Stimulated activated CD8-positive, alpha-beta memory T cell treated with anti-CD3 and anti-CD28 coated beads, Interleukin-12 subunit alpha, Interleukin-12 subunit beta, amount 100 ng/mL, for 4 hours (primary cell): Measurements from ENCODE around the gene TMEM88.

Source experiments
- DNase-seq: peaks from one replicate; pipeline ENCODE4 v3.0.0-alpha.2; 2020; ENCODE audit warnings: low read depth

TMEM88 gene

DNA sequence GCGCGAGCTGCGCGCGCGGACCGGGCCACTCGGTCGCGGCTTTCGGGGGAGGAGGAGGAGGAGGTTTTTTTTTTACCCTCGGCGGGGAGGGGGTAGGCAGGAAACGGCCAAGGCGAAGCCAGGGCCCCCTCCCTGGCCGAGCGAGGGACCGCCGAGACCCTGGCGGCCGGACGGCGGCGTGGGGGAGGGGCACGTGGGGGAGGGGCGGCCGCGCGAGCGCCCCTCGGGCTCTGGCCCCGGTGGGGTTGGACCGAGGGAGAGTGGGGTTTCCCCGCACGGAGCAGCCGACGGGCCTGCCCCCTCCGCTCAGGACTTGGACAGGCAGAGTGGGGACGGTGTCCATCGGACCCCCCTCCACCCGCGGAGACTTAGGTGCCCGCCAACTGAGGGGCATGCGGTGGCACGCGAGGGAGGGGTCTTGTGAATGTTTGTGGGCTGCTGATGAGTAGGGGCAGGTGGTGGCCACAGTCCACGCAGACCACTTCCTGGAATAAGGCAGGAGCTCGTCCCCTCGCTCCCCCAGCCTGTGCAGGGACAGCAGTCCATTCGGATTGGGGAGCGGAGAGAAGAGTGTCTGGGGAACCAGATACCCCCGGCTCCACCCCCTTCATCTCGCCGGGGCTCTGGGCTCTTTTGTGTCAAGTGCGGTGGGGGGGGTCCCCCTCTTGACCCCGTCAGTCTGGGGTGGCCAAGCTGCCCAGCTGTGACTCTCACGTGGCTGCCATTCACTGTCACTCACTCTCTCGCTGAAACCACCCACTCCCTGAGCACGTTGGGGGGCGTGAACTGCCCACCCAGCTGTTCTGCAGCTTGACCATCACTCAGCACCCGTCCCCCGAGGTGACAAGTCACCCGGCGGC, 30.7 kb downstream of the TMEM88 start:
- peak; percentile 42 for DNase-seq

DNA sequence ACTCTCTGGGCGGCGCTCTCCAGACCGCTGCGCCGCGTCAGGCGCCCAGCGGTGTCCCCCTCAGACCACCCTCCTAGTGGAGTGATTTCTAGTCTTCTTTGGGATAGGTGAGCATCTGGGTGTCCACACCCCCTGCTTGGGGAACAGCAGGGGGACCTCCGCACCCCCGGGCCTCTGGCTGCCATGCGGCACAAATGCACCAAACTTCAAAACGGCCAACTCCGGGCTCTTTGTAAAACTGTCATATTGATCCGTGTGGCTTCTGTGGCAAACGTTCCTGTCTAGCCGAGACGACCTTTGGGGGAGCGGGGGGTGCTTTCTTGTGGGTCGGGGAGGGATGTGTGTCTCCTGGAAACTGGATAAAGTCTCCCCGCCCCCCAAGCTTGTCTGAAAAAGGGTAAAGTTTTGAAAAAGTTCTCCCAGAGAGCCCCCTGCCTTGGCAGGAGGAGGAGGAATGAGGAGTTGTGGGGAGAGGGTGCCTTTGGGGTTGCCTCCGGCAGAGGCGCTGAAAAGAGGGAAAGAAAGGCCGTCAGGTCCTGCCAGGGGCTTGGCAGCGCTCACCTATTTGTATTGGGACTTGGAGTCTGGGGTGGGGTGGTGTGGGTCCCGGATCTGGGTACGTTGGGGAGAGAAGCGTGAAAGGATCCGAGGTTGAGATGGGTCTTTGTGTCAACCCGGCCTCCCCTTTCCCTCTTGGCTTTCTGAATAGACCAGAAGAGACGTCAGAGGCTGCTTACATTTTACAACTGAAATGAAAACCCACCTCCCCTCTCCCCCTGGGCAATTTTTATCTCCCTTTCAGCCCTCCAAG, 31.6 kb downstream of the TMEM88 start:
- DNase-seq, result no peak

GRCh38 chr17:7887038-7887481, 32.2 kb downstream of the TMEM88 start:
- no peak for DNase-seq

DNA sequence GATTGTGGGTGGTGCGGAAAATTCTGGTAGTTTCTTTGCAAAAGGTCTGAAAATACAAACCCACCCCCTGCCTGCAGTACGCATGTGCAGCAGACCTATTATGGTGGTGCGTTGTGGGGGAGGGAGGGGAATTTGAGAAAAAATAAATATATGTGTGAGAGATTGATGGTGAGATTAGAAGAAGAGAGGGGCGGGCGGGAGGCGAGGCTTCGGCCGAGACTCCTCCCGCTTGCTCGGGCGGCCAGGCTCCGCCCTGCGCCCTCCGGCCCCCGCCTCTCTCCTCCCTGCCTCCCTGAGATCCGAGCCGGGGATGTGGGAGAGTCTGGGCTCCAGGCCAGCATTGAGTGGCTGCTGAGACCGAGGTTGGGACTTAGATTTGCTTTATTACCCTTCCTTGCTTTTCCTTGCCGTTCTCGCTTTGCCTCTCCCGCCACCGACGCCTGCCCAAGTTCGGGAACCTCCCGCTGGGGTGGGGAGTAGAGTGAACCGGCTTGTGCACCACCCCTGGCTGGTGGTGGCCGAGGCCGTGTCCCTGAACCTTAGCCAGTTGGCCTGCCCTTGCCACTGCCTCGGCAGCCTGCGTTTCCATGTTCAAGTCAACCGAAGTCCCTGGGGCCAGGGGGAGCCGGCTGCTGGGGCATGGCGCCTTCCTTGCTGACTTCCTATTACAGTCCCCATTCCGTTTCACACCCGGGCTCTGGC, 32.8 kb downstream of the TMEM88 start:
- DNase-seq, result peak; percentile 80

DNA sequence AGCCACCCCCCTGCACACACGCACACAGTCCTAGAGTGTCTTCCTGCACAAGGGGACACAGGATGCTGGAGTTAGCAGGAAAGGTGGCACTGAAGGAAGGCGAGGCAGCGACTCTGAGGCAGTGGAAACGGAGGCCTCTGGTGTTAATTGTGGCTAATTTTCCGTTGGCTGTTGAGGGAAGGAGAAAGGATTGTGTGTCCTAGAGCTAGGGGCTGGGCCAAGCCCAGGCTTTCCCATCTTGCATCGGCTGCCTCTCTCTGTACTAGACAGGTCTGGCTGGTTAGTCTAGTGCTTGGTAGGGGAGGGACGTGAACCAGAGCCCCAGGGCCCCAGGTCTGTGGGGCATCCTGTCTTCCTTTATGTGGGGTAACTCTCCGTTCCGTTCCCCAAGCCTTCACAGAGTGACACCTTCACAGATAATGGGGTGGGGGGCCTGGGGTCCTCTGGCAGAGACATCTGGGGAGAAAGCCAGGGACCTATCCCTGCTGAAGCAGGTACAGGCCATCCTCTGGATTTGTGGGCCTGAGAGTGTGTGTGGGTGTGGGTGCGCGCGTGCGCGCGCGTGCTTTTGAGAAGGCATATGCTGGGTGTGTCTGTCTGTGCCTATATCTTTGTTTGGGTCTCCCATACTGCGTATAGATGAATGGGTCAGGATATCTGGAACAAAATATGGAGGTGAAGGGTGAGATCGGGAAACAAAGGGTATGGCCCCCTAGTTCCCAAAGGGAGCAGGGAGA, 33.5 kb downstream of the TMEM88 start, which contains the start of gene CHD3:
CHD3 (plus strand) TSS at position 606 of the 737 bp plus-strand sequence. CDS start 212 bp downstream, outside the sequence.
- peak; percentile 18 for DNase-seq

DNA sequence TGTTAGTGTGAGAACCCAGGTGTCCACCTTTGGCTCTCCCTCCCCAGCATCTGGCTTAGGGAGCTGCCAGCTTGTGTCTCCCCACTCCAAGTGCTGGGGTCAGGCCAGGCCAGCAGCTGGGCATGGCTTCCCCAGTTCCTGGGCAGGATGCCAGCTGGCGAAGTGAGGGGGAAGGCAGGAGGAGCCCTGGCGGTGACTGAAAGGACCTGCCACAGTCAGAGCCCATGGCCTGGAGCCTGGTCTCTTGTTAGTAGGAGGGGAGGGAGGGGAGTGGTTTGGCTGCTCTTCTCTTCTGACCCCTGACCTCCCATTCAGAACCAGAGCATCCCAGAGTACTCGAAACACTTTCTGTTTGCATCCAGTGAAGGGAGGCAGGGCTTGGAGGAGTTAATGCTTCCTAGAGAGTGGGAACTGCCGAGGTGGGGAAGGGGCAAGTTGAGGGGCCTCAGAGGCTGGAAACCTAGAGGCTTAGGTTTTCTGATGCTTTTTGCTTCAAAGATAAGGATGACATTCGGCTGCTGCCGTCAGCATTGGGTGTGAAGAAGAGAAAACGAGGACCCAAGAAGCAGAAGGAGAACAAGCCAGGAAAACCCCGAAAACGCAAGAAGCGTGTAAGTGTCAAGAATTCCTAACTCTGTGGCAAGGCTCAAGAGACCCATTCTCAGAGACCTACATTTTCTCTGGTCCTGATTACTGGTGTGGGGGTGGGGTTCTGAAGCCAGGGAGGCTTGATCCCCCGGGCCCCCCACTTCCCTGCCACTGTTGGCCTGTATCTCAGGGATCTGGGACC, 34.5 kb downstream of the TMEM88 start:
- DNase-seq, result no peak

- no peak for DNase-seq
Observed at GRCh38 chr17:7893187-7893880, 38.5 kb downstream of the TMEM88 start.

DNA sequence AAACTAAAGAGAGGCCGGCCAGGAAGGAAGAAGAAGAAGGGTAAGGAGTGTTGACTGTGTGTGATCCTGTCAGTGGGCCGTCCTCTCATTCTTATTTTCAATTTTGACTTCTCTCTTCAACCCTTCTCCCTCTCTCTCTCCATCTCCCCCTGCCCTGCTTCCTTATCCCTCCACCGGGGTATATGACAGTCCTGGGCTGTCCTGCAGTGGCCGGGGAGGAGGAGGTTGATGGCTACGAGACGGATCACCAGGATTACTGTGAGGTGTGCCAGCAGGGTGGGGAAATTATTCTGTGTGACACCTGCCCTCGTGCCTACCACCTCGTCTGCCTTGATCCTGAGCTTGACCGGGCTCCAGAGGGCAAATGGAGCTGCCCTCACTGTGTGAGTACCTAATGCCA, 39.4 kb downstream of the TMEM88 start:
- no peak for DNase-seq

DNA sequence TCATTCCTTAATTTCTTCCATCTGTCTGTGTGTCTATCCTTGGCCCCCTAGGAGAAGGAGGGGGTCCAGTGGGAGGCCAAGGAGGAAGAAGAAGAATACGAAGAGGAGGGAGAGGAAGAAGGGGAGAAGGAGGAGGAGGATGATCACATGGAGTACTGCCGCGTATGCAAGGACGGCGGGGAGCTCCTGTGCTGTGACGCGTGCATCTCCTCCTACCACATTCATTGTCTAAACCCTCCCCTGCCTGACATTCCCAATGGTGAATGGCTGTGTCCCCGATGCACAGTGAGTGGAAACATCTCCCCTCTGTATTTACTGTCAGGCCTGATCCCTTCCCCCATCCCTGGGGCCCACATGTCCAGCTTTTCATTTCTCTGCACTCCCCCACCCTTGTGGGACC, 40.0 kb downstream of the TMEM88 start:
- no peak for DNase-seq

- DNase-seq, result no peak
Observed at GRCh38 chr17:7897090-7897489, 42.2 kb downstream of the TMEM88 start.

- no peak for DNase-seq
Observed at GRCh38 chr17:7897773-7898172, 42.9 kb downstream of the TMEM88 start.

DNA sequence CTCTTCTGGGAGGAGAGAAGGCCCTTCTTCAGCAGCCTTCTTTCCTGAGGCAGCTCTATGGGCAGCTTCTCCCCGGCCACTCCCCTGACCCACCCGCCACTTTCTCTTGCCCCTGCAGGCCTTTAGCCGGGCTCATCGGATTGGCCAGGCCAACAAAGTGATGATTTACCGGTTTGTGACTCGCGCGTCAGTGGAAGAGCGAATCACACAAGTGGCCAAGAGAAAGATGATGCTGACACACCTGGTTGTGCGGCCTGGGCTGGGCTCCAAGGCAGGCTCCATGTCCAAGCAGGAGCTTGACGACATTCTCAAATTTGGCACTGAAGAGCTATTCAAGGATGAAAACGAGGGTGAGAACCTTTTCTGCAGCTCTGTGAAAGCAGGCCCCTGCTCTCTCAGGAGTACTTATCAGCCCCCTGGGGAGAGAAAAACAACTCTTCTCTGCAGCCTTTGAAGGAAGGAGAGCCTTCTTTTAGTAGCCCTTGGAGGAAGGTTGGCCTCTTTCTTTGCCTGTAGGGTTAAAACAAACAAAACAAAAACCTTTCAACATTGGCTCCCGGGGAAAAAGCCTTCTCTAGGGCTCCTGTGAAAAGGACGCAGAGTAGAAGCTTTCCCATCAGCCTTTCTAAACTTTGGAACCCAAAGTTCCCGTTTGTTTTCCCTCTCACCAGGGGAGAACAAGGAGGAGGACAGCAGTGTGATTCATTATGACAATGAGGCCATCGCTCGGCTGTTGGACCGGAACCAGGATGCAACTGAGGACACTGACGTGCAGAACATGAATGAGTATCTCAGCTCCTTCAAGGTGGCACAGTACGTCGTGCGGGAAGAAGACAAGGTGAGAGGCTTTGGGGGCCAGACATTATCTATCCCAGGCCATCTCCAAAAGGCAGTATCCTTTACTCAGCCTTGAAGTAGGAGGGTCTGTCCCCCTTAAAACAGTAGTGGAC, 48.6 kb downstream of the TMEM88 start:
- DNase-seq, result no peak
